GM21360 (cell line): ENCODE data around the gene NEBL.
"Not testable (repeated sequence)": the region's sequence is repeated elsewhere in the genome, so short reads cannot be mapped to it uniquely, and the experiment has no call there.

ENCODE experiments used
- ATAC-seq: cut with Tn5 transposase; IDR thresholded peaks from one replicate; pipeline ENCODE4 v1.9.1; 2021; ENCODE audit warnings: mild to moderate bottlenecking, moderate library complexity; ENCODE audit not compliant: unreplicated experiment

NEBL gene

GRCh38 chr10:20897146-20897825 is at the start of gene NEBL:
NEBL (minus strand) TSS chr10:20897311; CDS start chr10:20897205, 106 bp downstream.
- no peak for ATAC-seq

GRCh38 chr10:20945546-20946332 is 48.6 kb upstream of the NEBL start:
- ATAC-seq = no peak

- ATAC-seq = no peak
Observed at GRCh38 chr10:20944789-20945502, 47.8 kb upstream of the NEBL start.

GRCh38 chr10:20939414-20939813 is 42.3 kb upstream of the NEBL start:
- ATAC-seq = not testable (repeated sequence)

GRCh38 chr10:20936396-20936795 is 39.3 kb upstream of the NEBL start:
- ATAC-seq = no peak

- no peak for ATAC-seq
Observed at GRCh38 chr10:20935931-20936330, 38.8 kb upstream of the NEBL start.

GRCh38 chr10:20935301-20935700 is 38.2 kb upstream of the NEBL start:
- no peak for ATAC-seq

- no peak for ATAC-seq
Observed at GRCh38 chr10:20933705-20934104, 36.6 kb upstream of the NEBL start.

- no peak for ATAC-seq
Observed at GRCh38 chr10:20932606-20933126, 35.6 kb upstream of the NEBL start.

GRCh38 chr10:20931156-20931795 is 34.2 kb upstream of the NEBL start:
- ATAC-seq = no peak

GRCh38 chr10:20927456-20927855 is 30.3 kb upstream of the NEBL start:
- ATAC-seq = no peak

GRCh38 chr10:20922451-20922850 is 25.3 kb upstream of the NEBL start:
- no peak for ATAC-seq

- no peak for ATAC-seq
Observed at GRCh38 chr10:20922033-20922432, 24.9 kb upstream of the NEBL start.

- no peak for ATAC-seq
Observed at GRCh38 chr10:20920061-20920460, 22.9 kb upstream of the NEBL start.

- no peak for ATAC-seq
Observed at GRCh38 chr10:20919481-20919880, 22.4 kb upstream of the NEBL start.

- ATAC-seq = no peak
Observed at GRCh38 chr10:20916976-20917375, 19.9 kb upstream of the NEBL start.

- ATAC-seq = no peak
Observed at GRCh38 chr10:20912969-20913368, 15.9 kb upstream of the NEBL start.

GRCh38 chr10:20911626-20912025 is 14.5 kb upstream of the NEBL start:
- ATAC-seq = no peak

- ATAC-seq = no peak
Observed at GRCh38 chr10:20909801-20910200, 12.7 kb upstream of the NEBL start.

GRCh38 chr10:20908391-20908790 is 11.3 kb upstream of the NEBL start:
- no peak for ATAC-seq
